K562 treated with DMSO at 1 percent for 24 hours (cell line): ENCODE results near the gene UTP3. TPM values are rescaled to one million over a fixed set of nuclear protein-coding genes. Genes with fewer than 3 reads are reported as not detected.

Experiments
- total RNA-seq: library from RNA; unstranded; fragments of 300-600 nt; gene quantifications from 2 replicates; pipeline ENCODE4 v1.2.3, GENCODE V29; 2022; ENCODE audit warnings: low read depth; ENCODE audit not compliant: insufficient read depth

Gene UTP3, protein sequence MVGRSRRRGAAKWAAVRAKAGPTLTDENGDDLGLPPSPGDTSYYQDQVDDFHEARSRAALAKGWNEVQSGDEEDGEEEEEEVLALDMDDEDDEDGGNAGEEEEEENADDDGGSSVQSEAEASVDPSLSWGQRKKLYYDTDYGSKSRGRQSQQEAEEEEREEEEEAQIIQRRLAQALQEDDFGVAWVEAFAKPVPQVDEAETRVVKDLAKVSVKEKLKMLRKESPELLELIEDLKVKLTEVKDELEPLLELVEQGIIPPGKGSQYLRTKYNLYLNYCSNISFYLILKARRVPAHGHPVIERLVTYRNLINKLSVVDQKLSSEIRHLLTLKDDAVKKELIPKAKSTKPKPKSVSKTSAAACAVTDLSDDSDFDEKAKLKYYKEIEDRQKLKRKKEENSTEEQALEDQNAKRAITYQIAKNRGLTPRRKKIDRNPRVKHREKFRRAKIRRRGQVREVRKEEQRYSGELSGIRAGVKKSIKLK
- total RNA-seq: 19.8 and 23.2 TPM in 2 replicates

DNA sequence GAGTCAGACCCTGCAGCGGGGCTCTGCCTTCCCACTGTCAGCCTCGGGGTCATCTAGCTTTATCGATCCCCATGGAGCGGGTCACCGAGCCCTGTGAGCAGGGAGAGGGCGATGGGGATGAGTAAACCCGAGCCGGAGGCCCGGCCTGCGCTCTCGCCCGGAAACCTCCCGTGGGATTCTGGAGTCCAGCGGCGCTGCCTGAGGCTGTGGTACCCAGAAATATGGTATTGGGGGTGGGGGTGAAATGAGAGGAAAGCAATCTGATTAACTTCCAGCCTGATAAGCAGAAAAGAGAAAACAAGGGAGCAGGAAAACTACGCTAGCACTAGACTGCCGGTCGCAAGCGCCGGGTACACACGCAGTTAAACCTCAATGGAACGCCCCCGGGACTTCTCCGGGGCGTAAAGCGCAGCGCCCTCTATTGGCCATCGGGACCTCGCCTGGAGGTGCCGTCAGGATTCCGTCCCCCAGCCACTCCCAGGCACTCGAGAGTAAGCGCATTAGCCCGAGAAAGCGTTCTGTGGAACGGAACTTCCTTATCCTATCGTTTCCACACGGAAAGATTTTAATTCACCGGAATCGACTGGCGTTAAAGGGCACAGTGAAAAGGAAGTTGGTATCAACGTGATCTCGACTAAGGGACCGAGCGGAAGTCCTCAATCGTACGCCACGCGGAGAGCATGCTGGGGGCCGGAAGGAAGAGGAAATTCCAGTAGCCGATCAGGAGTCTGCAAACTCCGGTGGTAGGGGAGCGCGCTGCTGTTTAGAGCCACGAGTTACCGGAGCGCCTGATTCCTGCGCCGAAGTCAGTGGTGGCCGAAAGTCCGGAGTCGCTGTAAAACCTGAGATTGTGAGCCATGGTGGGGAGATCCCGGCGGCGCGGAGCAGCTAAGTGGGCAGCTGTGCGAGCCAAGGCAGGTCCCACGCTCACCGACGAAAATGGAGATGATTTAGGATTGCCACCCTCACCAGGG, at the start of gene UTP3:
Gene UTP3, plus strand, starts transcription at position 712 of the 974 bp plus-strand sequence. Its CDS starts 146 bp downstream, at position 858.

DNA sequence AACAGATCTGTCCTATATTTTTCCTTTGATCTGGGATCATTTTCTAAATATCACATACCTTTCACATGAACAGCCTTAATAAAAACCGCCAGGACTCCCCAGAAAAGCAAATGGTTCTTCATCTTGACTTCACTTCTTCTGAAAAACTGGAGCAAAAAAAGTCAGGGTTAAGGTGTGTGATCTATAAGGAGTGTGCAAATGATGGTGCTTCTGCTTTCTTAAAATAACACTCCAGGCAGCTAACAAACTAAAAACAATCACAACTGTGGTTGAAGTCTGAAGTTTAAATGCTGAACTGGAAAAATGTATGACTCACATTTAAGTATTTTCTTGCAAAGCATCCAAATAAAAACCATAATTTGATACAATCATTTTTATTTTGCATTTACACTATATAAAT, 22.0 kb upstream of the UTP3 start, which contains the start of gene JCHAIN:
Gene JCHAIN, minus strand, starts transcription at position 140 of the 400 bp plus-strand sequence. Its CDS starts 18 bp downstream, at position 122.

DNA sequence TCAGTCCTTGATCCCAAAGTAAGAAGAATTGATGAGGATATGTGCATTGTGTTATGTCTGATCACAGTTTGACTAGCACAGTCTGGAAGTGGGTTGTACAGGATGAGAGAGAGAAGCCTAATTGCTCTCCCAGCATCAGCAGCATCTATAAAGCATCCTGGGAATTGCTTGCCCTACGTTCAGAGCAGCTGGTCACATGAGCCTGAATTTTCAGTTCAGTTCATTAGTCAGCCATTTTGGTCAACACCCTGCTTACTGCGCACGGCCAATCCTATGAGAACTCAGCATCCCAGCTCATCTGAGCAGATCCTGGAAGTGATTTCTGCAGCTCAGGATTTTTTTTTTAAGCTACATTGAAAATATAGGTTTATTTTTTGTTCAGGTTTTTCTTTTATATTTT, 33.4 kb downstream of the UTP3 start, which contains the start of gene RUFY3:
Gene RUFY3, plus strand, starts transcription at position 218 of the 400 bp plus-strand sequence. CDS start 610 bp downstream, outside the sequence.

Other genes with a start within 250 kb of the UTP3 start
- not detected in 2 replicates for gene MUC7, start 216.3 kb upstream of the UTP3 start, total RNA-seq
- not detected in 2 replicates for gene AMTN, start 170.0 kb upstream of the UTP3 start, total RNA-seq
- not detected in 2 replicates for gene AMBN, start 96.3 kb upstream of the UTP3 start, total RNA-seq
- not detected in 2 replicates for gene ENAM, start 59.8 kb upstream of the UTP3 start, total RNA-seq
- not detected in 2 replicates for gene JCHAIN, start 22.0 kb upstream of the UTP3 start, total RNA-seq
- 21.9 and 23.8 TPM in 2 replicates for gene RUFY3, start 33.4 kb downstream of the UTP3 start, total RNA-seq
- 35.0 and 39.5 TPM in 2 replicates for gene GRSF1, start 151.4 kb downstream of the UTP3 start, total RNA-seq
- gene MOB1B, start 213.8 kb downstream of the UTP3 start, total RNA-seq: 10.1 and 11.6 TPM in 2 replicates